22Rv1 (cell line): Measurements from ENCODE around the gene ZNF691.
A peak's percentile ranks its signal among the peaks of the same experiment; 100 is the strongest.

Experiments
- H3K27ac ChIP-seq: fragments of 450-650 bp; 2 replicates; pipeline ENCODE4 v1.5.1; 2017
- CTCF ChIP-seq: fragments of 450-650 bp; IDR thresholded peaks from 2 replicates; pipeline ENCODE4 v1.5.1; 2017; ENCODE audit warnings: mild to moderate bottlenecking
- ZFX ChIP-seq: fragments of 450-650 bp; IDR thresholded peaks from 2 replicates; pipeline ENCODE4 v1.6.1; 2017; ENCODE audit warnings: antibody characterized with exemption, borderline replicate concordance

ZNF691 gene

DNA sequence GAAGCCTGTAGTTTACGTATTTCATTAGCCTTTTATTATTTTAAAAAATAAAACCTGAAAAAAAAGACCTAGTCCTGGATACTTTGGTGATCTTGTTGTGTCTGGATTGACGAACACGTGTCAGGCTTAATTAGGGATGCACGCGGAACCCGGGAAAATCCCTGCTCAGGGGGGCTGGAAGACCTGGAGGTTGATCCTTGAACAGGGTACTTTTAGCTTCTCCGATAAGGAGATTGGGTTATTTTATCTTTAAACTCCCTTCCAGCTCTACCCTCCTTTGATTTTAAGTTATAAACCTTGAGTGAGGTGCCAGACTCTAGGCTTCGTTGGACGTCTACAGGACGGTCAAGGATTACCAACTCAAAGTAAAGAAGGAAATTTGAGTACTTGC lies 552 bp upstream of the ZNF691 start:
- TF ChIP-seq CTCF (no peak), ZFX (no peak)
- peak overlapping the region; percentile 60; the same call in 1 of the 2 replicates for H3K27ac ChIP-seq

- TF ChIP-seq ZFX (no peak), CTCF (no peak)
- H3K27ac ChIP-seq: peak overlapping the region; percentile 60
Observed at GRCh38 chr1:42847111-42847595, 740 bp downstream of the ZNF691 start.

DNA sequence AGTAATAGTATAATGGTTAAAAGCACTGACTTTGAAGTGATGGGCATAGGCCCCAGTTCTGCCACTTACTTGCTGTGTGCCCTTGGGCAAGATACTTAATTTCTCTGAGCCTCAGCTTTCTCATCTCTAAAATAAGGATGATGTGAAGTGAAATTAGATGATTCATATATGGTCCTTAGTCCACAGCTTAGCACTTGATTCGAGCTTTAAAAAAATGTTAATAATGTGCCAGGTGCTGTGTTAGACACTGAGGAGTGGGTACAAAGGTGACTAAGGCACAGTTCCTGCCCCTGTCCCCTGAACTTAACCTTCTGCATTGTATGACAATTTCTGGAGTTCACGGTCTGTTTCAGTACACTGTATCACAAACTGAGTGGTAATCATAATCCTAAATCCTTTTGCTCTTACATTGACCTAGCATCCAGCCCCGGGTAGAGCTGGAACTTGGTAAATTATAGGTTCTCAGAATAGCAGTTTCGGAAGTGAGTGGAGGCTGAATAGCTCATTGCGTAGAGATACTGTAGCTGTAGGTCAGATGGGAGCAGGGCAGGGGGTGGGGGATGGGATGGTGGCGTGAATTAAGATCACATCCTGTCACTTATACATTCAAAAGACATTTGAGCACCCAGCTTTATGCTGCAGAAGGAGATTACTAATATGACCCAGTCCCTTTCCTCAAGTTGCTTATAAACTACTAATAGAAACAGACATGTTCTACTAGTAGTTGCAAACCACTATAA lies 1.5 kb downstream of the ZNF691 start:
- TF ChIP-seq CTCF: no peak
- TF ChIP-seq ZFX: no peak
- no peak overlapping the region for H3K27ac ChIP-seq

DNA sequence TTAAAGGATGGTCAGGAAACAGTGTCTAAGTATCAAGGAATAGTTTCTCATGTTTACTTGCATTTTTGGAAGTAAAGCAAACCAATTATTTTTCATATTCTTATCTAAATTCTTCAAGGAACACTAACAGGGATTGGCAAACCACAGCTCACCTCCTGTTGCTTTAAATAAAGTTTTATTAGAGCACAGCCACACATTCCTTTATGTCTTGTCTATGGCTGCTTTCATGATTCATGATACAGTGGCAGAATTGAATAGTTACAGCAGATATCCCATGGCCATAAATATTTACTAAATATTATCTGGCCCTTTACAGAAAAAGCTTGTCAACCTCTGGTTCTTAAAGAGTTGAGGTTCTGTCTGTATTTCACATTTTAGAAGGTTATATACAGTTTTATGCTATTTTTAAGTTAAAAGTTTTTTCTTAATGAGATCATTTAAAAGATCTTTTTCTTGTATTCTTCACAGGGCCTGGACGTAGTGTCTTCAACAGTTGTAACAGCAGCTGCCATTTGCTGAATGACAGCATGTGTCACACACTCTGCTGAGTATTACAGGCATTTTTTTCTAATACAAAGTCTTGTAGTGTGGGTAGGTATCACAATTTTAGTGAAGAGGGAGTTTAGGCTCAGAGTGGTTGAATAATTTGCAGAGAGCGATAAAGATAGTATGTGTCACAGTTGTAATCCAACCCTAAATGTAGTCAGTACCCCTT lies 2.6 kb downstream of the ZNF691 start:
- TF ChIP-seq ZFX (no peak), CTCF (no peak)
- H3K27ac ChIP-seq: no peak overlapping the region

- no peak overlapping the region for H3K27ac ChIP-seq
- no peak for TF ChIP-seq CTCF
- TF ChIP-seq ZFX: no peak
Observed at GRCh38 chr1:42849944-42850343, 3.5 kb downstream of the ZNF691 start.

DNA sequence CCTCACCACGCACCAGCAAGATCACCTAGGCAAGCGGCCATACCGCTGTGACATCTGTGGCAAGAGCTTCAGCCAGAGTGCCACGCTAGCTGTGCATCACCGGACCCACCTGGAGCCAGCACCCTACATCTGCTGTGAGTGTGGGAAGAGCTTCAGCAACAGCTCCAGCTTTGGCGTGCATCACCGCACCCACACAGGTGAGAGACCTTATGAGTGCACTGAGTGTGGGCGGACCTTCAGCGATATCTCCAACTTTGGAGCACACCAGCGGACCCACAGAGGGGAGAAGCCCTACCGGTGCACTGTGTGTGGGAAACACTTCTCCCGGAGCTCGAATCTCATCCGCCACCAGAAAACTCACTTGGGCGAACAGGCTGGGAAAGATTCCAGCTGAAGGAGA lies 5.0 kb downstream of the ZNF691 start:
- TF ChIP-seq CTCF: no peak
- no peak for TF ChIP-seq ZFX
- no peak overlapping the region for H3K27ac ChIP-seq
